Fibroblast of lung (primary cell): ENCODE data around the gene SERPINI1. TPM values are rescaled to one million over a fixed set of nuclear protein-coding genes. Genes with fewer than 3 reads are reported as not detected.

ENCODE experiments used
- DNase-seq, 2 donors: peaks; one replicate each; pipeline versions ENCODE4 v3.0.0 to v3.0.0-alpha.2; 2010; ENCODE audit warnings: low read depth in 2 of 2
- H2AFZ ChIP-seq: 2 replicates; pipeline ENCODE4 v1.5.1; 2012; ENCODE audit warnings: low read length, control low read depth, inconsistent platforms
- H3K27ac ChIP-seq: 2 replicates; pipeline ENCODE4 v1.5.1; 2011; ENCODE audit warnings: low read length, control low read depth; ENCODE audit not compliant: insufficient read depth
- H3K27me3 ChIP-seq: 2 replicates; pipeline ENCODE4 v1.5.1; 2011; ENCODE audit warnings: mild to moderate bottlenecking, low read length; ENCODE audit not compliant: control insufficient read depth, insufficient read depth
- H3K36me3 ChIP-seq: 2 replicates; pipeline ENCODE4 v1.5.1; 2011; ENCODE audit warnings: low read length; ENCODE audit not compliant: control insufficient read depth, insufficient read depth
- H3K4me1 ChIP-seq: 2 replicates; pipeline ENCODE4 v1.5.1; 2011; ENCODE audit warnings: low read length; ENCODE audit not compliant: control insufficient read depth, insufficient read depth; ENCODE audit errors: extremely low read depth
- H3K4me2 ChIP-seq: 2 replicates; pipeline ENCODE4 v1.5.1; 2011; ENCODE audit warnings: low read length, control low read depth; ENCODE audit not compliant: insufficient read depth; ENCODE audit errors: extremely low read depth
- H3K4me3 ChIP-seq, 4 experiments: fragments of 200-600 bp in 1 of 4; sonication (generic) in 1 of 4; replicated peaks in 1 of 4; 2 replicates each; pipeline ENCODE4 v1.5.1; 2011 to 2016; ENCODE audit warnings: low read length in 4 of 4, low read depth in 3 of 4, mild to moderate bottlenecking in 3 of 4, control low read depth in 2 of 4, inconsistent platforms in 1 of 4, mixed read lengths in 1 of 4; ENCODE audit not compliant: insufficient read depth in 1 of 4; ENCODE audit errors: control extremely low read depth in 1 of 4
- H3K79me2 ChIP-seq: 2 replicates; pipeline ENCODE4 v1.5.1; 2012; ENCODE audit warnings: mild to moderate bottlenecking, low read length, inconsistent platforms; ENCODE audit not compliant: control insufficient read depth, insufficient read depth
- H3K9ac ChIP-seq: 2 replicates; pipeline ENCODE4 v1.5.1; 2011; ENCODE audit warnings: mild to moderate bottlenecking, low read length, control low read depth; ENCODE audit not compliant: insufficient read depth
- H3K9me3 ChIP-seq: 2 replicates; pipeline ENCODE4 v1.5.1; 2012; ENCODE audit warnings: low read depth, low read length; ENCODE audit not compliant: control insufficient read depth, insufficient read depth
- H4K20me1 ChIP-seq: 2 replicates; pipeline ENCODE4 v1.5.1; 2011; ENCODE audit warnings: low read length; ENCODE audit not compliant: control insufficient read depth, insufficient read depth; ENCODE audit errors: extremely low read depth
- CTCF ChIP-seq, 2 donors: IDR thresholded peaks in 1 of 2; conservative IDR thresholded peaks in 1 of 2; 1 replicate in 1 of 2; 2 replicates in 1 of 2; pipeline ENCODE4 v1.5.1; 2011 to 2012; ENCODE audit warnings: low read length in 2 of 2, control low read depth in 1 of 2, inconsistent platforms in 1 of 2, low read depth in 1 of 2, mild to moderate bottlenecking in 1 of 2
- EZH2 ChIP-seq: IDR thresholded peaks from 2 replicates; pipeline ENCODE4 v1.5.1; 2012; ENCODE audit warnings: low read length, control low read depth, mild to moderate bottlenecking; ENCODE audit errors: missing control alignments
- polyA plus RNA-seq, 2 donors: library from polyadenylated mRNA; depleted of rRNA in 1 of 2; stranded (reverse) in 1 of 2; unstranded in 1 of 2; fragments of >200 nt; gene quantifications; 2 replicates each; pipeline ENCODE4 v1.2.1, GENCODE V29; 2011 to 2012; ENCODE audit warnings: missing spikeins in 1 of 2
- total RNA-seq: library from RNA; depleted of rRNA; stranded (reverse); fragments of >200 nt; gene quantifications from 2 replicates; pipeline ENCODE4 v1.2.1, GENCODE V29; 2014

The SERPINI1 gene
- total and polyA plus RNA-seq, 2 donors (not counting 1 experiment from before 2014, with no cell fraction given): 3.0 to 5.8 TPM

GRCh38 chr3:167872941-167873340 is 137.4 kb downstream of the SERPINI1 start:
- H3K79me2 ChIP-seq: no peaks in the 10 kb centered on the region
- H3K4me1 ChIP-seq: no peaks in the 10 kb centered on the region
- no peaks in the 10 kb centered on the region for H3K9me3 ChIP-seq
- no peak for DNase-seq
- H2AFZ ChIP-seq: no peak overlapping the region
- no peak overlapping the region for H3K9ac ChIP-seq
- no peak overlapping the region for H3K4me3 ChIP-seq
- no peak for TF ChIP-seq EZH2
- peak in 1 of 2 donors; percentile 30 for TF ChIP-seq CTCF (conservative IDR thresholded peaks at IDR 0.05 in 1 of 2, IDR thresholded peaks at IDR 0.05 in 1 of 2; ENCODE audit: low read depth in 1 of 2, low read length in 2 of 2)
- no peaks in the 10 kb centered on the region for H3K36me3 ChIP-seq
- no peaks in the 10 kb centered on the region for H4K20me1 ChIP-seq
- H3K27me3 ChIP-seq: no peaks in the 10 kb centered on the region
- H3K27ac ChIP-seq: no peak overlapping the region
- H3K4me2 ChIP-seq: no peak overlapping the region

GRCh38 chr3:167874671-167875372 is 139.3 kb downstream of the SERPINI1 start:
- Histone ChIP-seq H3K27ac (no peak overlapping the region), H3K9me3 (no peaks in the 10 kb centered on the region), H3K79me2 (no peaks in the 10 kb centered on the region), H3K27me3 (no peaks in the 10 kb centered on the region), H3K36me3 (no peaks in the 10 kb centered on the region), H3K4me1 (no peaks in the 10 kb centered on the region), H3K9ac (no peak overlapping the region), H4K20me1 (no peaks in the 10 kb centered on the region), H3K4me2 (no peak overlapping the region), H2AFZ (no peak overlapping the region), H3K4me3 (no peak overlapping the region)
- DNase-seq: peak in 1 of 2 donors; percentile 21
- TF ChIP-seq EZH2 (no peak), CTCF (conservative IDR thresholded peaks at IDR 0.05 in 1 of 2, IDR thresholded peaks at IDR 0.05 in 1 of 2; ENCODE audit: low read depth in 1 of 2, low read length in 2 of 2) (no peak)

Other genes starting within 250 kb of the SERPINI1 start
- gene WDR49, start 81.8 kb upstream of the SERPINI1 start, total RNA-seq: under 0.01 and 0.26 TPM in 2 replicates
- not detected in 2 replicates for gene WDR49, start 81.8 kb upstream of the SERPINI1 start, polyA plus RNA-seq
- 45.2 and 46.6 TPM in 2 replicates for gene PDCD10, start 829 bp upstream of the SERPINI1 start, total RNA-seq
- gene PDCD10, start 829 bp upstream of the SERPINI1 start, polyA plus RNA-seq: 77.0 and 90.4 TPM in 2 replicates